Psoas muscle (tissue), 8 donors: Measurements from ENCODE around the gene FTCDNL1. TPM values are rescaled to one million over a fixed set of nuclear protein-coding genes. Genes with fewer than 3 reads are reported as not detected.

ENCODE experiments used
- ATAC-seq, 4 donors: fragments of 200-7000 bp; cut with Tn5 transposase; one replicate each; pipeline ENCODE4 v1.9.1; 2020; ENCODE audit warnings: moderate library complexity in 3 of 4, mild to moderate bottlenecking in 2 of 4
- DNase-seq, 2 donors: peaks; one replicate each; pipeline ENCODE4 v3.0.0-alpha.2; 2020
- H3K27ac ChIP-seq: fragments of 200-600 bp; one replicate; pipeline ENCODE4 v1.8.0; 2022
- H3K27me3 ChIP-seq, 3 donors: fragments of 200-600 bp in 1 of 3; one replicate each; pipeline versions ENCODE4 v1.6.1 to v1.8.0; 2013 to 2022; ENCODE audit warnings: low read length in 2 of 3, mild to moderate bottlenecking in 2 of 3, moderate library complexity in 1 of 3; ENCODE audit not compliant: insufficient read depth in 3 of 3
- H3K36me3 ChIP-seq, 2 donors: fragments of 200-600 bp in 1 of 2; one replicate each; pipeline versions ENCODE4 v1.6.1 to v1.8.0; 2013 to 2022; ENCODE audit warnings: low read depth in 1 of 2, mild to moderate bottlenecking in 1 of 2, moderate library complexity in 1 of 2; ENCODE audit not compliant: insufficient read depth in 1 of 2
- H3K4me1 ChIP-seq: fragments of 200-600 bp; one replicate; pipeline ENCODE4 v1.8.0; 2022
- H3K4me3 ChIP-seq: fragments of 200-600 bp; one replicate; pipeline ENCODE4 v1.8.0; 2022; ENCODE audit warnings: mild to moderate bottlenecking
- H3K9me3 ChIP-seq: fragments of 200-600 bp; one replicate; pipeline ENCODE4 v1.8.0; 2022
- CTCF ChIP-seq: fragments of 200-600 bp; IDR thresholded peaks from one replicate; pipeline ENCODE4 v1.8.0; 2022; ENCODE audit warnings: antibody characterized with exemption
- whole genome bisulfite sequencing, 3 donors: extraction: QIAGEN DNeasy Blood & Tissue Kit; methylation state at CpG; one replicate each; pipeline versions ENCODE4 v1.1.6 to v1.1.7; 2013; 5-methylcytosine and 5-hydroxymethylcytosine counted together
- intact Hi-C, 2 donors: fragments of 100-400 bp; cut with DNase I; formaldehyde crosslinking; loops; one replicate each; pipeline versions ENCODE4 v1.11.0 to v1.14.2; 2022
- polyA plus RNA-seq, 3 donors: library from polyadenylated mRNA; stranded (reverse); fragments of 200-250 nt; gene quantifications; one replicate each; pipeline ENCODE4 v1.2.3, GENCODE V29; 2013
- total RNA-seq, 4 donors: library from RNA; stranded (reverse); fragmentation: NEBNext Ultra II Directional in 2 of 4; extraction: Animal tissue kit (Norgen Biotek cat#: 25700) in 2 of 4; gene quantifications; one replicate each; pipeline versions ENCODE4 v1.2.1 to v1.2.4, GENCODE V29; 2021 to 2023
- donor health status: healthy with polysubstance abuse.
- donor health status: DM: no; HTN: no; CAD: no; lungs with moderate emphysema.
- donor health status: Bipolar disorder and iron deficiency.
- donor health status: healthy.
- donor health status: DM: yes; HTN: yes; CAD: no.
- donor health status: DM: no; HTN: no; CAD: no.
- donor health status: DM: no; HTN: no; CAD: no.
- donor health status: DM: yes; HTN: yes; CAD: no.

Gene FTCDNL1
- total and polyA plus RNA-seq, 7 donors, result 4.9 to 25.7 (median 9.0) TPM

GRCh38 chr2:199882667-199883066, 31.7 kb upstream of the FTCDNL1 start:
- intact Hi-C loops, result no loop called here
- TF ChIP-seq CTCF, result no peak
- no peak for ATAC-seq

GRCh38 chr2:199875400-199875799, 24.4 kb upstream of the FTCDNL1 start:
- ATAC-seq (no peak), DNase-seq (no peak)
- no peaks in the 10 kb centered on the region for H3K4me1 ChIP-seq
- no peaks in the 10 kb centered on the region for H3K36me3 ChIP-seq
- WGBS, 3 donors, result 75 to 87% (median 81%) methylated on average over 1 of the region's 1 CpG
- H3K27me3 ChIP-seq, result no peaks in the 10 kb centered on the region
- no peak overlapping the region for H3K27ac ChIP-seq
- H3K9me3 ChIP-seq, result no peaks in the 10 kb centered on the region
- TF ChIP-seq CTCF, result no peak
- H3K4me3 ChIP-seq, result no peak overlapping the region
- intact Hi-C loops, result no loop called here

More at GRCh38 chr2:199882667-199883066, 31.7 kb upstream of the FTCDNL1 start:
- Histone ChIP-seq H3K4me1 (no peaks in the 10 kb centered on the region), H3K9me3 (no peaks in the 10 kb centered on the region), H3K36me3 (no peaks in the 10 kb centered on the region), H3K4me3 (no peak overlapping the region), H3K27me3 (no peaks in the 10 kb centered on the region), H3K27ac (no peak overlapping the region)
- DNase-seq, result no peak

- 96 to 100% (median 100%) methylated on average over 1 of the region's 1 CpG for WGBS, 3 donors
- intact Hi-C loops, result loop anchor here in 1 of 2 donors (5.0 kb wide), 1 partner anchor 33 kb away; no protein-coding TSS in a partner anchor
- no peaks in the 10 kb centered on the region for H3K36me3 ChIP-seq
- ATAC-seq (no peak), DNase-seq (no peak)
- TF ChIP-seq CTCF, result no peak
- H3K4me1 ChIP-seq, result no peaks in the 10 kb centered on the region
- no peaks in the 10 kb centered on the region for H3K9me3 ChIP-seq
- H3K27me3 ChIP-seq, result no peaks in the 10 kb centered on the region
- no peak overlapping the region for H3K27ac ChIP-seq
- no peak overlapping the region for H3K4me3 ChIP-seq
Measured at GRCh38 chr2:199874209-199874608, 23.2 kb upstream of the FTCDNL1 start.

- DNase-seq (no peak), ATAC-seq (no peak)
- H3K27ac ChIP-seq, result no peak overlapping the region
- H3K4me1 ChIP-seq, result no peaks in the 10 kb centered on the region
- H3K36me3 ChIP-seq, result no peaks in the 10 kb centered on the region
- no peak for TF ChIP-seq CTCF
- H3K4me3 ChIP-seq, result no peak overlapping the region
- H3K9me3 ChIP-seq, result no peaks in the 10 kb centered on the region
- H3K27me3 ChIP-seq, result no peaks in the 10 kb centered on the region
- intact Hi-C loops, result loop anchor here in 1 of 2 donors (5.0 kb wide), 1 partner anchor 37 kb away; no protein-coding TSS in a partner anchor
- WGBS, 3 donors, result 23 to 31% (median 30%) methylated on average over 1 of the region's 1 CpG
Measured at GRCh38 chr2:199870581-199870980, 19.6 kb upstream of the FTCDNL1 start.

GRCh38 chr2:199869653-199870052, 18.7 kb upstream of the FTCDNL1 start:
- 33 to 44% (median 36%) methylated on average over 1 of the region's 1 CpG for WGBS, 3 donors
- Histone ChIP-seq H3K4me3 (peak overlapping the region; percentile 50), H3K4me1 (no peaks in the 10 kb centered on the region), H3K27ac (peak overlapping the region; percentile 82), H3K27me3 (no peaks in the 10 kb centered on the region), H3K36me3 (no peaks in the 10 kb centered on the region), H3K9me3 (no peaks in the 10 kb centered on the region)
- DNase-seq, result no peak
- ATAC-seq, result peak in 1 of 4 donors; percentile 20
- intact Hi-C loops, result loop anchor here in 1 of 2 donors (5.0 kb wide), 1 partner anchor 38 kb away; no protein-coding TSS in a partner anchor
- TF ChIP-seq CTCF, result no peak
